Measurements from ENCODE around the gene ARAP2.

- TF ChIP-seq CTCF (IDR thresholded peaks at IDR 0.05) (no peak), POLR2AphosphoS5 (IDR thresholded peaks at IDR 0.05) (no peak), POLR2A (IDR thresholded peaks at IDR 0.05) (no peak)
Measured at GRCh38 chr4:36065274-36065871, 178.9 kb downstream of the ARAP2 start.
